C1 segment of cervical spinal cord (tissue), 14 donors: ENCODE results near the gene TBC1D22A.

ENCODE experiments used
- DNase-seq, 14 donors: peaks; one replicate each; lab custom pipeline; 2025; lab: John Stamatoyannopoulos, UW

TBC1D22A gene

DNA sequence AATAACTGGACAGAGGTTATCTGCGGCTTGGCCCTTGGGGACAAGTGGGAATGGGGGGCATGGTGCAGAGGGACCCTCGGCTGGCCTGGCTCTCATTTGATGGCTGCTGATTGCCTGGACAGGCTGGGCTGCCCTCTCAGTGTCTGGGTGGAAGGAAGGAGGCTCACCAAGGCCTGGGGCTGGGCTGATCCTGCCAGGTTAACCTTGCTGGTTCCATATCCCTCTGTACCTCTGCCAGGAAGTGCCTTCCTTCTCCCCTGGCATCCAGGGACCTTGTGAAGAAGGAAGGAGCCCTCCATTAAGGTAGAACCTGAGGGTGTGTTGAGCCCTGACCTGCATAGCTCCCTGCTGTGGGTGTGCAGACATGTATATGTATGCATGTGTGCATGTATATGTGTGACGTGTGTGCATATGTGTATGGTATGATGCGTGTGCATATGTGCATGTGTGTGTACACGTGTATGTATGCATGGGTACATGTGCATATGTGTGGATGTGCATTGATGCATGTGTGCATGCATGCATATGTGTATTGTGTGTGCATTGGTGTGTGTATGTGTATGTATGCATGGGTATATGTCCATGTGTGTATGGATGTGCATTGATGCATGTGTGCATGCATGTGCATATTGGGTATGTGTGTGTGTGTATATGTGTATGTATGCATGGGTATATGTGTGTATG, 433.9 kb downstream of the TBC1D22A start:
- no peak for DNase-seq

DNA sequence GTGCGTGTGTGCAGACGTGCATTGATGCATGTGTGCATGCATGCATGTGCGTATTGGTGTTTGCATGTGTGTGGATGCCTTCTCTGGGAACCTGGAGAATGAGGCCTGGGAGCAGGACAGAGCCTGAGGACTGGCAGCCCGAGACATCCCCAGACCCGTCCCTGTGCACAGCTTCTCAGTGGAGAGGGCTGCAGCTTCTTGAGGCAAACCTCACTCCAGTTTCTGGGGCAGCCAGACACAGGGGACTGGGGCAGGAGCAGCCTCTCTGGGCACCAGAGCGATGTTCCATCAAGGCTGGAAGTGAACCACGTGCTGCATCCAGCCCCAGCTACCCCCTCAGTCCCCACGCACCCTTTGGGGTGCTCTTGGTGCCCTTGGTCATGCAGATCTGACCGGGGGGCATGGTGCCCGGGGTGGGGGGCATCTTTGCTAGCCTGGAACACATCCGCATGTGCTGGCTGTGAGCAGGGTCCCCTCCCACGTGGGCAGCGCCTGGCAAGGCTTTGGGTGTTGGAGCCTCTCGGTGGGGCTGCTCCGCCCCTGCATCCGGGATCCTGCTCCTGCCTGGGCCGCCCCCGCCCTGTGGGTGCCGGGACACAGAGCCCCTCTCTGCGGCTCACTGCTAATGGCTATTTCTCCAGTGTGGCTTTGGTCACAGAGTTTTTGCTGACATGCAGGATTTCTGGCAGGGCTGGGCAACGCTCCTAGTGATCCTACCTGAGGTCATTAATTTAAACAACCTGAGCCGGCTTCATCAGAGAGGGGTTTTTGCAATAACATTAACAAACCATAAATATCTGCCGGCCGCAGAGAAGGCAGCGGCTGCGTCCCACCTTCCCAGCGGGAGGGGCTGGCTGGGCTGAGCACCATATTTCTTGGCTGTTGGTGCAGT, 434.7 kb downstream of the TBC1D22A start:
- DNase-seq = no peak

GRCh38 chr22:47197773-47198500, 435.5 kb downstream of the TBC1D22A start:
- DNase-seq = no peak

GRCh38 chr22:47198801-47199251, 436.4 kb downstream of the TBC1D22A start:
- no peak for DNase-seq

DNA sequence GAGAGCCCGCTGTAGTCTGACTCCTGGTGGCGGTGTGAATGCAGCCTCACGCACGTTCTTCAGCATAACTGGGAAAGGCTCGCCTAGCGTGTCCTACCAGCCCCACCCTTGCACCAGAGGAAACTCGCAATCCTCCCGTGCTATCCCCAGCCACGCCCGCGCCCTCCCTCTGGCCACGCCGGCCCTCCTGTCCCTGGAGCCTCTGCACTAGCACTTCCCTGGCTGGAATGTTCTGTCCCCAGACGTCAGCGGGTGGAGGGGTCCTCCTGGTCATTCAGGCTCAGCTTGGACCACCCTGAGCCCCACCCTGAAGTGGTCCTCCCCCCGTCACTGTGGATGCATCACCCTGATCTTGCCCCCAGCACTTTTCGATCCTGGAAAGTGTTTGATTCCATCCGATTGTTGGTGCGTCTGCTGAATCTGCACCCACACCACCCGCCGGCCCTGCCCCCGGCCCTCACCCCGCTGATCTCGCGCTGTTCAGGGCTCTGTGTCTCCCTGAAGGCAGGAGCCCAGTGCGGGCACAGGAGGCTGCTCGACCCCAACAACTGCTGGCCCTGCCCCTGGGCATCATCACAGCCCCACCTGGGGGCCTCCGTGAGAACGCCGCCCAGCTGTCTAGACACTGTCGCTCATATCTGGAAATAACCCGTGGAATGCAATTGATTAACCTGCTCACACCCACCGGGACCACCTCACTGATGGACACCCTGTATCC, 437.0 kb downstream of the TBC1D22A start:
- no peak for DNase-seq

- DNase-seq = no peak
Measured at GRCh38 chr22:47199979-47200272, 437.5 kb downstream of the TBC1D22A start.

GRCh38 chr22:47200273-47201051, 438.0 kb downstream of the TBC1D22A start:
- no peak for DNase-seq

GRCh38 chr22:47201186-47201995, 438.9 kb downstream of the TBC1D22A start:
- DNase-seq = no peak

GRCh38 chr22:47201996-47202818, 439.8 kb downstream of the TBC1D22A start:
- DNase-seq = no peak

DNA sequence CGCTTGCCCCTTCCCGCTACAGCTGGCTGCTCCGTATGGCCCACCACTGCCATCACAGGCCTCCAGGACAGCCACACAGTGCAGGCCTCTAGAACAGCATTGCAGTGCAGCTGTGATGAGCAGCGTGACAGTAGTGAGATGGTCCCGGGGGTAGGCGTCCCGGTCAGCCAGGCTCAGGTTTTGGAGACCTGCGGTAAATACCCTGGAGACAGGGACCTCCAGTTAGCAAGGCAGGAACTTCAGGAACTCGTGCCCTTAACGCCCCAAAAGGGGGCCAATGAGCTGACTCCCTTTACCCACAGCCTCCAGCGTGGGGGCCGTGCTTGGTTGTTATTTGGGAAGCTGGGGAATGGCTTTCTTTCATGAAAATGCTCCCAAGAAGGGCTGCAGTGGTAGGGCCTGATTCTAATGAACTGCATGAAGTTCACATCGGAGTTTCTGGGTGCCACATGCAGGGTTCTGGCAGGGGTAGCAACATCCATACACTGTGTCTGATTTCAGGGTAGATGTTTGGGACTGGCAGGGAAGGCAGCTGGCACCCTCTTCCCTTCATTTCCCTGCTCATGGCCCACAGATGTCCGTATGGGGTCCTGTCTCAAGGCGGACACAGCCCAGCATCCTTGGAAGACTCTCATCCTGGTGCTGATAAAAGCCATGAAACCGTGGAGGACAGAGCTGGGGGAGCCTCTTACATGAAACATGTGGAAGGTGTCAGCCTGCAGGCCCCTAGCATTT, 440.5 kb downstream of the TBC1D22A start:
- no peak for DNase-seq

GRCh38 chr22:47203554-47203991, 441.1 kb downstream of the TBC1D22A start:
- no peak for DNase-seq

GRCh38 chr22:47204002-47204979, 441.8 kb downstream of the TBC1D22A start:
- no peak for DNase-seq

- DNase-seq = no peak
Measured at GRCh38 chr22:47205081-47205491, 442.6 kb downstream of the TBC1D22A start.

DNA sequence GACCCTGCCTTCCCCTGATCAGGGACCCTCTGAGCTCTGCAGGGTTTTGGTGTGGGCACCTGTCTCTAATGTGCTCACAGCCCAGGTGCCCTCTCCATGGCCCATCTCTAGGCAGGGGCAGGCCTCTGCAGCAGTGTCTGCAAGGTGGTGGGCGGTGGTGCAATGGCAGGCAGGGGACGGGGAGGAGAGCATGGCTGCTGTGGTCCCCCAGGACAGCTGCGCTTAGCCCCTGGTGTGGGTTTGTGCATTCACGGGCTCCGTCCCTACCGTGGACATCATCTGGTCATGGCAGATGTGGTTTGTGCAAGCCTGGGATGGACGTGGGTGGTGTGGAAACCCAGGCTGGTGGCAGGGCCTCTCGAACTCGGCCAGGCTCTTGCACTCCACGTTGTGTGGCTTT, 443.1 kb downstream of the TBC1D22A start:
- DNase-seq = no peak

GRCh38 chr22:47206164-47206563, 443.7 kb downstream of the TBC1D22A start:
- no peak for DNase-seq

DNA sequence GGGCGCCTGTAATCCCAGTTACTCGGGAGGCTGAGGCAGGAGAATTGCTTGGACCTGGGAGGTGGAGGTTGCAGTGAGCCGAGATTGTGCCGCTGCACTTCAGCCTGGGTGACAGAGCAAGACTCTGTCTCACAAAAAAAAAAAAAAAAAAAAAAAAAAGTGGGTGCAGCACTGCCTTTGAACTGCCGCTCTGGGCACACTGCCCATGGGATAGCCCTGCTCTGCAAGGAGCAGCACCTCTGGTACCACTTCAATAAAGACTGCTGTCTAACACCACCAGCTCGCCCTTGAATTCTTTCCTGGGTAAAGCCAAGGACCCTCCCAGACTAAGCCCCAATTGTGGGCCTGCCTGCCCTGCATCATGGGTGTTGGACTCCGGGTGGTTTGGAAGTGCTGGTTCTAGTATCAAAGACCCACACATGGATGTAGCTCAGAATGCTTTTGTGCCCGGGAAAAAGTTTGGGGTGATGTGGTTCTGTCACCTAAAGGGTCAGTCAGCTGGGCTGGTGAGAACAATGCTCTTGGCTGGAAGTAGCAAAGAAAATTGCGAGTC, 444.3 kb downstream of the TBC1D22A start:
- no peak for DNase-seq

DNA sequence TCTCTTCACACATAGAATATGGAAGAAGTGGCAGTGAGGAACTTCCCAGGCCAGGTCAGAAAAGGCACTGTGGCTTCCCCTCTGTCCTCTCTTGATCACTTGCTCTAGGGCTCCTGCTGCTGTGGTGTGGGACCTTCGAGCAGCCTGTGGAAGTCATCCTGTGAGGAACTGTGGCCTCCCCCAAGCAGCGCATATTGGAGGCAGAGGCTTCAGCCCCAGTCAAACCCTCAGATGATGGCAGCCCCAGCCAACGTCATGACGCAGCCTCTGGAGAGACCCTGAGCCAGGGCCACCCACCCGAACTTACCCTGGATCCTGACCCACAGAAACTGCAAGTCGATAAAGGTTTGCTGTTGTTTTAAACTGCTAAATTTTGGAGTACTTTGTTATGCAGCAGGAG, 444.9 kb downstream of the TBC1D22A start:
- no peak for DNase-seq
